Aorta (tissue), 5 donors: ENCODE data around the gene MCM10. TPM values are rescaled to one million over a fixed set of nuclear protein-coding genes. Genes with fewer than 3 reads are reported as not detected.

ENCODE experiments used
- ATAC-seq: fragments of 200-7000 bp; cut with Tn5 transposase; one replicate; pipeline ENCODE4 v1.9.1; 2022; ENCODE audit warnings: moderate library complexity; ENCODE audit not compliant: low FRiP score
- DNase-seq, 2 donors: peaks; one replicate each; pipeline ENCODE4 v3.0.0-alpha.2; 2020
- H3K27ac ChIP-seq, 2 donors: one replicate each; pipeline ENCODE4 v1.5.1; 2013; ENCODE audit warnings: low read length in 2 of 2, mild to moderate bottlenecking in 2 of 2, moderate library complexity in 2 of 2, control low read depth in 1 of 2, inconsistent platforms in 1 of 2, low read depth in 1 of 2
- H3K27me3 ChIP-seq, 2 donors: one replicate each; pipeline ENCODE4 v1.6.1; 2013; ENCODE audit warnings: control low read depth in 1 of 2, low read length in 1 of 2, mild to moderate bottlenecking in 1 of 2, moderate library complexity in 1 of 2; ENCODE audit not compliant: insufficient read depth in 2 of 2, control insufficient read depth in 1 of 2
- H3K36me3 ChIP-seq, 2 donors: one replicate each; pipeline ENCODE4 v1.6.1; 2013; ENCODE audit warnings: control low read depth in 1 of 2, low read length in 1 of 2, mild to moderate bottlenecking in 1 of 2; ENCODE audit not compliant: insufficient read depth in 2 of 2, control insufficient read depth in 1 of 2
- H3K4me1 ChIP-seq, 2 donors: one replicate each; pipeline ENCODE4 v1.6.1; 2013; ENCODE audit warnings: low read length in 2 of 2, control low read depth in 1 of 2, mild to moderate bottlenecking in 1 of 2, moderate library complexity in 1 of 2; ENCODE audit not compliant: insufficient read depth in 2 of 2, control insufficient read depth in 1 of 2
- H3K4me3 ChIP-seq, 2 donors: one replicate each; pipeline ENCODE4 v1.5.1; 2013; ENCODE audit warnings: low read length in 2 of 2, control low read depth in 1 of 2, mild to moderate bottlenecking in 1 of 2
- H3K9me3 ChIP-seq: one replicate; pipeline ENCODE4 v1.6.1; 2013; ENCODE audit warnings: mild to moderate bottlenecking, low read length; ENCODE audit not compliant: control insufficient read depth
- WGBS, 2 donors: extraction: QIAGEN DNeasy Blood & Tissue Kit; methylation state at CpG; one replicate each; pipeline ENCODE4 v1.1.7; 2013; 5-methylcytosine and 5-hydroxymethylcytosine counted together
- intact Hi-C, 2 donors: fragments of 100-400 bp; cut with DNase I; formaldehyde crosslinking; loops; one replicate each; pipeline versions ENCODE4 v1.14.2 to v1.15.0; 2022
- polyA plus RNA-seq, 2 donors: library from polyadenylated mRNA; stranded (reverse); fragments of 200-250 nt; gene quantifications; one replicate each; pipeline ENCODE4 v1.2.3, GENCODE V29; 2013
- total RNA-seq, 2 donors: library from RNA; stranded (reverse); fragmentation: NEBNext Ultra II Directional; extraction: Animal tissue kit (Norgen Biotek cat#: 25700); gene quantifications; one replicate each; pipeline ENCODE4 v1.2.1, GENCODE V29; 2021
- donor health status: healthy with polysubstance abuse.
- donor health status: Bipolar disorder and iron deficiency.
- donor health status: DM: no; HTN: no; CAD: no.
- donor health status: DM: no; HTN: no; CAD: no.
- donor health status: DM: yes; HTN: yes; CAD: no.

The MCM10 gene
- total and polyA plus RNA-seq, 4 donors, result 0.13 to 0.81 (median 0.78) TPM; not detected in 1

GRCh38 chr10:13136651-13137050 lies 24.7 kb upstream of the MCM10 start:
- DNase-seq (no peak), ATAC-seq (no peak)
- 94 to 95% methylated on average over 8 of the region's 8 CpGs for WGBS, 2 donors
- Histone ChIP-seq H3K4me1 (no peaks in the 10 kb centered on the region), H3K9me3 (no peaks in the 10 kb centered on the region), H3K27me3 (no peaks in the 10 kb centered on the region), H3K36me3 (peaks cover 12 to 30% of the 10 kb centered on the region in 2 donors), H3K4me3 (no peak overlapping the region), H3K27ac (no peak overlapping the region)
- intact Hi-C loops, result no loop called here

GRCh38 chr10:13139150-13139549 lies 22.2 kb upstream of the MCM10 start:
- H3K36me3 ChIP-seq, result peaks cover 23 to 28% of the 10 kb centered on the region in 2 donors

GRCh38 chr10:13139676-13140075 lies 21.7 kb upstream of the MCM10 start:
- intact Hi-C loops, result no loop called here
- no peak for DNase-seq
- Histone ChIP-seq H3K4me1 (no peaks in the 10 kb centered on the region), H3K36me3 (peaks cover 23 to 27% of the 10 kb centered on the region in 2 donors), H3K4me3 (no peak overlapping the region), H3K9me3 (peaks cover 2% of the 10 kb centered on the region), H3K27ac (no peak overlapping the region), H3K27me3 (no peaks in the 10 kb centered on the region)
- ATAC-seq, result no peak
- WGBS, 2 donors, result 8 to 9% methylated on average over 2 of the region's 2 CpGs

More at GRCh38 chr10:13139150-13139549, 22.2 kb upstream of the MCM10 start:
- DNase-seq, result no peak
- H3K9me3 ChIP-seq, result peaks cover 2% of the 10 kb centered on the region
- intact Hi-C loops, result no loop called here
- H3K4me1 ChIP-seq, result no peaks in the 10 kb centered on the region
- H3K27ac ChIP-seq, result no peak overlapping the region
- no peak for ATAC-seq
- WGBS, 2 donors, result 72 to 75% methylated on average over 7 of the region's 7 CpGs
- no peaks in the 10 kb centered on the region for H3K27me3 ChIP-seq
- no peak overlapping the region for H3K4me3 ChIP-seq

GRCh38 chr10:13140627-13141190 lies 20.6 kb upstream of the MCM10 start:
- no peak overlapping the region for H3K27ac ChIP-seq
- no peak overlapping the region for H3K4me3 ChIP-seq
- H3K4me1 ChIP-seq, result no peaks in the 10 kb centered on the region
- intact Hi-C loops, result no loop called here
- no peak for DNase-seq
- no peaks in the 10 kb centered on the region for H3K27me3 ChIP-seq
- H3K36me3 ChIP-seq, result peaks cover 22% of the 10 kb centered on the region in 2 donors
- WGBS, 2 donors, result 73 to 77% methylated on average over 4 of the region's 4 CpGs
- H3K9me3 ChIP-seq, result peaks cover 2% of the 10 kb centered on the region
- ATAC-seq, result no peak

- intact Hi-C loops, result no loop called here
- Histone ChIP-seq H3K9me3 (peaks cover 2% of the 10 kb centered on the region), H3K27ac (no peak overlapping the region), H3K4me3 (no peak overlapping the region), H3K36me3 (peaks cover 15 to 17% of the 10 kb centered on the region in 2 donors), H3K4me1 (no peaks in the 10 kb centered on the region), H3K27me3 (no peaks in the 10 kb centered on the region)
- ATAC-seq (no peak), DNase-seq (no peak)
- WGBS, 2 donors, result 97 to 100% methylated on average over 1 of the region's 1 CpG
Measured at GRCh38 chr10:13143766-13144165, 17.6 kb upstream of the MCM10 start.

- ATAC-seq (no peak), DNase-seq (no peak)
- peaks cover 15 to 17% of the 10 kb centered on the region in 2 donors for H3K36me3 ChIP-seq
- H3K4me1 ChIP-seq, result no peaks in the 10 kb centered on the region
- H3K27me3 ChIP-seq, result no peaks in the 10 kb centered on the region
- no peak overlapping the region for H3K27ac ChIP-seq
- WGBS, 2 donors, result 98% methylated on average over 3 of the region's 3 CpGs
- no peak overlapping the region for H3K4me3 ChIP-seq
- H3K9me3 ChIP-seq, result peaks cover 2% of the 10 kb centered on the region
- intact Hi-C loops, result no loop called here
Measured at GRCh38 chr10:13144814-13145213, 16.5 kb upstream of the MCM10 start.

GRCh38 chr10:13146379-13146778 lies 15.0 kb upstream of the MCM10 start:
- DNase-seq, result no peak
- no peak for ATAC-seq
- Histone ChIP-seq H3K27ac (no peak overlapping the region), H3K9me3 (peaks cover 2% of the 10 kb centered on the region), H3K4me3 (no peak overlapping the region), H3K27me3 (no peaks in the 10 kb centered on the region), H3K36me3 (peaks cover 8 to 11% of the 10 kb centered on the region in 2 donors), H3K4me1 (no peaks in the 10 kb centered on the region)
- intact Hi-C loops, result no loop called here
- 86 to 89% methylated on average over 1 of the region's 1 CpG for WGBS, 2 donors

- ATAC-seq (no peak), DNase-seq (no peak)
- H3K4me3 ChIP-seq, result no peak overlapping the region
- no peaks in the 10 kb centered on the region for H3K27me3 ChIP-seq
- peaks cover 5 to 11% of the 10 kb centered on the region in 2 donors for H3K36me3 ChIP-seq
- H3K9me3 ChIP-seq, result peaks cover 2% of the 10 kb centered on the region
- intact Hi-C loops, result no loop called here
- H3K4me1 ChIP-seq, result no peaks in the 10 kb centered on the region
- no peak overlapping the region for H3K27ac ChIP-seq
Measured at GRCh38 chr10:13147161-13147560, 14.2 kb upstream of the MCM10 start.

- 97 to 98% methylated on average over 3 of the region's 3 CpGs for WGBS, 2 donors
- H3K27ac ChIP-seq, result no peak overlapping the region
- ATAC-seq, result no peak
Measured at GRCh38 chr10:13152296-13152695, 9.1 kb upstream of the MCM10 start.

More at GRCh38 chr10:13152296-13152695, 9.1 kb upstream of the MCM10 start:
- H3K9me3 ChIP-seq, result no peaks in the 10 kb centered on the region
- H3K36me3 ChIP-seq, result no peaks in the 10 kb centered on the region
- no peak overlapping the region for H3K4me3 ChIP-seq
- DNase-seq, result no peak
- intact Hi-C loops, result no loop called here
- H3K27me3 ChIP-seq, result no peaks in the 10 kb centered on the region
- H3K4me1 ChIP-seq, result no peaks in the 10 kb centered on the region
